Anterior cingulate cortex (tissue), 58 donors: ENCODE measurements around the gene TLCD1.
A peak's percentile ranks its signal among the peaks of the same experiment; 100 is the strongest.

Source experiments
- DNase-seq, 58 donors: peaks; one replicate each; lab custom pipeline; 2025; lab: John Stamatoyannopoulos, UW

Gene TLCD1

DNA sequence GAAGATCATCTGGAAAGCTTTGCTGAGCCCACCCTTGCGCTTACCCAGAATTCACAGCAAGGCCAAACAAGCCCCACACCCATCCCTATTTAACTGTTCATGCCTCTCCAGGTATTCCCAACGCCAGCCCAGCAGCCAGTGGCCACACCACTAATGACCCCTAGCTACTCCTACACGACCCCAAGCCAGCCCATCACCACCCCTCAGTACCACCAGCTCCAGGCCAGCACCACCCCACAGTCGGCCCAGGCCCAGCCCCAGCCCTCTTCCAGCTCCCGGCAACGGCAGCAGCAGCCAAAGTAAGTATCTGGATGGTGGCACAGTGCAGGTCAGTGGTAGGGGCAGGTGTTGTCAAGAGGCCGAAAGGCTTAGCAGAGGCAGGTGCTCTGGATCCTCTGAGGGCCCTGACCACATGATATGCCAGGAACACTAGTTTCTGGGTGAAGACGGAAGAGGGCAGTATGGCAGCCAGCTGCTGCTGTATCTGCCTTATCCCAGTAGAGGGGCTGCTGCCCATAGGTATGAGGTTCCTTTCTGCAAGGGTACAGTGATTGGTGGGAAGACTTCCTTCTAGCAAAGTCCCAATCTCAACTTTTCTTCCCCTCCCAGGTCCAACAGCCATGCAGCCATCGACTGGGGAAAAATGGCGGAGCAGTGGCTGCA is 25.1 kb downstream of the TLCD1 start:
- DNase-seq, result no peak

DNA sequence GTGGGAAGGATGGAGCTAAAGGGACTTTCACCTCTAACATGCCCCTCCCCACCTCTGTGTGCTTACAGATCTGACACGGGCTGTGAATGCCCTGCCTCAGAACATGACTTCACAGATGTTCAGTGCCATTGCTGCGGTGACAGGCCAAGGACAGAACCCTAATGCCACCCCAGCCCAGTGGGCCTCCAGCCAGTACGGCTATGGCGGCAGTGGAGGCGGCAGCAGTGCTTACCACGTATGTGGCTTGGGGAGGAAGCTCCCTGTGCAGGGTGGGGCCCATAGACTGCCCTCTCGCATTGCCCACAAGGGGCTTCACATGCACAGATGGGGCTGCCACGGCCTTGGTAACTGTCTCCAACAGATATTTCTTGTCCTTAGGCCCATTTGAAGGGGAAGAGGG is 25.8 kb downstream of the TLCD1 start:
- DNase-seq, result no peak

DNA sequence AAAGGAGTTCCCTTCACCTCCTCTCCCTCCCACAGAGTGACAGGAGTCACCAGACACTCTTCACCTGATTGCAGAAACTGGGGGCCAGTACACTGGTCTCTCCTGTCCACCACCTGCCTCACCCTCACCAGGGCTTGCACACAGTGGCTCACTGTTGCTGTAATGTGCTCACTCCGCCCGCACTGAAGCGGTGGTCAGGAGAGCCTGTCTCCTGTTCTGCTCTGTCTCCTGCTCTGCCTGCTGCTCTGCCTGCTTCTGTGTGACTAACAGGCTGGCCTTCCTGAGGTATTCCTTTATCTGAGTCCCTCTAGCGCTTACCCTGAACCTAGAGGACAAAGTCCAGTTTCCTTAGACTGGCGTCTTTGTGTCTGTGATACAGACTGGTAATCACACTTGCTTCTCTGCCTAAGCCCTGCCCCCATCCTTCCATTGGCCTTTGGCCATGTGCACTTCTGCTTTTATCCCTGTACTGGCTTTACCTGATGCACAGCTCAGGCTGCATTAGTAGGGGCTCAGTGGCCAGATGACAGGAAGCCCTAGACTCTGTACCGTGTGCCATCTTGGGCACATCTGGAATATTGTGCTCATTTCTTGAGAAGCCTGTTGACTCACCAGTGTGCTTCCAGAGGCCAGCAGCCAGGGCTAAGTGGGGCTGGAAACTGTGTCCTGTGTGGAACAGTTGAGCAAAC is 27.6 kb downstream of the TLCD1 start:
- no peak for DNase-seq

DNA sequence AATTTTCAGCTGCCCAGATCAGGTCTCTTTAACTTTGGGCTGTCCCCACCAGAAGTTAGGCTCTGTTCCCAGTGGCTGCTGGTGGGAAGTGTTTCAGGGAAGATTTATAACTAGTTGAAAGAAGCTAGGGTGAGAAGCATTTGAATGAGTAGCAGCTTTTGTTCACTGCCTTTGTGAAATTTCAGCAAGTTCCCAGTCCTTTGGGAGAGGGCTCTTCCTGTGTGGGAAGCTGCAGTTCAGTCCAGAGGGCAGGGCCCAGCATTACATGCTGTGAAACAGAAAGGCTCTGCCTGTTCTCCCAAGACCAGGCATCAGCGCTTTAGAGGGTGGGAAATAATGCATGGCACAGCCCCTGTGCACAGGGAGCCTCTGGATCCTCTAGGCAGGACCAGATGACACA is 32.2 kb downstream of the TLCD1 start:
- peak in 24 of 58 donors; percentile 2 to 74 (median 24) for DNase-seq

DNA sequence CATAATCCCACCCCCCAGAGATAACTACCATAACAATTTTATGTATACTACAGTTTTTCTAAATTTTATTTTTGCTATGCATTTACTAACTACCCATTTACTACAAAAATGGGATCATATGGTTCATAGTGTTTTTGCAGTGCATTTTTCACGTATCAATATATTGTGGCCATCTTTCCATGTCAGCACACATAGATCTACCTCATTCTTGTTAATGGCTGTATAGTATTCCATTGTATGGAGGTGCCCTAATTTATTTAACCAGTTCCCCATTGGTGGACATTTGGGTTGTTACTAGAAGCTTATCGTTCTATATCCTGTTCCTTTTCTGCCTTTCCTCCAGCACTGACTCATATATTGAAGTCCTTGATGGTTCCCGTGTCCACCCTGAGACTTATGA is 37.0 kb downstream of the TLCD1 start:
- no peak for DNase-seq

DNA sequence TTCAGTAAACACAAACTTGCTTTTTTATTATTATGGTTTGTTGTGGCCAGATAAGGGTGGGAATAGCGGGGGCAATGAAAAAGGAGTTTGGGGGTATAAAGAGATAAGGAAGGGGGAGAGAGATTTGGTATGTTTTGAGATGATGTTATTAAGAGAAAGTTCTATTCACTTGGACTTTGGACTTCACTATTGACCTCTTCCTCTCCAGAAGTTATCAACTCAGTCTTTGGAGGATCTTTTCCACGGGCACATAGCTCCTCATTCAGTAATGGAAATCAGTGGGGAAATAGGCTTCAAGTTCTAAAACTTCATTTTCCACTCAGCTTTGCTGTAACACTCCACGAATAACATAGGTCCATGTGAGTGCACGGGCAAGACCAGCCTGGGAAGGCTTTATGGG is 37.6 kb downstream of the TLCD1 start:
- no peak for DNase-seq

DNA sequence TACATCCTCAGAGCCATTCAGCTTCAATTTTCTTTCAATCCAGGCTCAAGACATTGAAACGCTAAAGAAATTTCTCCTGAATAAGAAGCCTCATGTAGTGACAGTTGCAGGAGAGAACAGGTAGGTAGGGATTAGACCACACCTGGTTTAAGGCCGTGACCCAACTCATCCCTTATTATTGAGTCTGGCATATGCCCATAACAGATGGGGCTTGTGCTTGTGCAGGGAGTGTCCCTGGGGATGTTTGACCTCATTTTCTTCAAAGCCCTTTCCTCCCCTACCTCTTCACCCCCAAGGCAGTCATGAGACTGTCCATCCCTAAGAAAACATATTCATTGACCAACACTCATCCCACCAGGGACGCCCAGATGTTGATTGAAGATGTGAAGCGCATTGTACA is 39.7 kb downstream of the TLCD1 start:
- no peak for DNase-seq

DNA sequence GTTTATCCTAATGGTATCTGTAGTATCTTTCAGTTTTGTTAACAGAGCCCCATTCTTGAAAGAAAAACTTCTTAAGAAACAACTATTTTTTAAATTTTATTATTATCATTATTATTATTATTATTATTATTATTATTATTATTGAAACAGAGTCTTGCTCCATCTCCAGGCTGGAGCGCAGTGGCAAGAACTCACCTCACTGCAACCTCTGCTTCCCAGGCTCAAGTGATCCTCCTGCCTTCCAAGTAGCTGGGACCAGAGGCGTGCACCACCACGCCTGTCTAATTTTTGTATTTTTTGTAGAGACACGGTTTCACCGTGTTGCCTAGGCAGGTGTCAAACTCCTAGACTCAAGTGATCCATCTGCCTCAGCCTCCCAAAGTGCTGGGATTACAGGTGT is 40.7 kb downstream of the TLCD1 start:
- DNase-seq, result no peak

DNA sequence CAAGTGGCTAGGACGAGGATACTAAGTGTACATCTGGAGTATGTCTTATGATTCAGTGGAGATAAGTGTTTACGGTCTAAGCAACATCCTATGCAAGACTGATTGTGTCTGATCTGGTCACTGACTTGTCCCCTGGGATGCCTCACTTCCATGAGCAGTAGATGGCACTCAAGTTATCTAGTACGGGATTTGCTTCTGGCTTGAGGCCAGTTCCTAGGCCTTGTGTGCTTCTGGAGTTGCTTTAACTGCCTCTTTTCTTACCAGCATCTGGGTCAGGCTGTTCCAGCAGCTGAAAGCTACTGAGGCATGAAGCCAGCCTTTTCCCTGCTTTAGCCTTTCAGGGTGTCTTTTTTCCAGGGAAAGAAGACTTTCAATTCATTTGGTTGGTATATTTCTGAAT is 41.1 kb downstream of the TLCD1 start:
- DNase-seq, result peak in 53 of 58 donors; percentile 15 to 92 (median 72)

DNA sequence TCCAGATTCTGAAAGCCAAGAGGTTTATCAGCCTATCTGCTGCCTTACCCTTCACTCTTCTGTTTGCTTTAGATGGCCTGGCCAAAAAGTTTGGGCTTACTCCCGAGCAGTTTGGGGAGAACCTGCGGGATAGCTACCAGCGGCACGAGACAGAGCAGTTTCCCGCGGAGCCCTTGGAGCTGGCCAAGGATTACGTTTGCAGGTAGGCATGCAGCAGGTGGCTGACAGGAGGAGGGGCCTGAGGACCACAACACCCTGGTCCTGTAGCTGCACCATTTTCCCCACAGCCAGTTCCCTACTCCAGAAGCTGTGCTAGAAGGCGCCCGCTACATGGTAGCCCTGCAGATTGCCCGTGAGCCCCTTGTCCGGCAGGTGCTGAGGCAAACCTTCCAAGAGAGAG is 43.4 kb downstream of the TLCD1 start:
- DNase-seq, result no peak

DNA sequence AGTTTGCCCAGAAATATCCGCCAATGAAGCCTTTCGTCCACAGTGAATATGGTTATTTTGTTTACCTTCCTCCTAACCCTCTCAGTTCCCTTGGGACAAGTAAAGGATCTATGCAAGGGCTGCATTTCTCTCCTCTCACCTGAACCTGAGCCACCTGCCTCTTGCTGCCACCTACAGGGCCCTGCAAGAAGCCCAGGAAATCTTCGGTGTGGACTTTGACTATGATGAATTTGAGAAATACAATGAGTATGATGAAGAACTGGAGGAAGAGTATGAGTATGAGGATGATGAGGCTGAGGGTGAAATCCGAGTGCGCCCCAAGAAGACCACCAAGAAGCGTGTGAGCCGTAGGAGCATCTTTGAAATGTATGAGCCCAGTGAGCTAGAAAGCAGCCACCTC is 50.1 kb downstream of the TLCD1 start:
- DNase-seq, result no peak

DNA sequence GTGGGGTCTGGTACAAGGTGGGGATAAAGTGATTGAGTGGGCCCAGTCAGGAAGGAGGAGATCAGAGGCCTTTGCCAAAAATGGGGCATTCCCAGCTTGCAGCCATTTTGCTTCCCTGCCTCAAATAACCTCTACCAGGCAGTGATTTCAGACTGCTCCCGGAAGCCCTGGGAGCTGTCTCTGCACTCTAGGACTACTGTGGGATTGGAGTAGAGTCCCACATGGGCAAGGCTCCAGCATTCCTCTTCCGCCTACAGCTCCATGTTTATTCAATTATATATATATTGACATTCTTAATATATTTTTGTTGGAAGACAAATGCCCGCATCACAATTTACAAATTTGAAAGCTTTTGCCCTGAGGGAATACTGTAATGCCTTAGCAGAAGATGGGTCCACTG is 50.5 kb downstream of the TLCD1 start:
- DNase-seq, result no peak
